GM18526 (cell line): ENCODE measurements around the gene DENND6A.
A peak's percentile ranks its signal among the peaks of the same experiment; 100 is the strongest.

Experiments used
- POLR2A ChIP-seq: IDR thresholded peaks from 3 replicates; pipeline ENCODE4 v1.6.1; 2011; ENCODE audit not compliant: insufficient read length; ENCODE audit errors: extremely low read depth

The DENND6A gene, protein sequence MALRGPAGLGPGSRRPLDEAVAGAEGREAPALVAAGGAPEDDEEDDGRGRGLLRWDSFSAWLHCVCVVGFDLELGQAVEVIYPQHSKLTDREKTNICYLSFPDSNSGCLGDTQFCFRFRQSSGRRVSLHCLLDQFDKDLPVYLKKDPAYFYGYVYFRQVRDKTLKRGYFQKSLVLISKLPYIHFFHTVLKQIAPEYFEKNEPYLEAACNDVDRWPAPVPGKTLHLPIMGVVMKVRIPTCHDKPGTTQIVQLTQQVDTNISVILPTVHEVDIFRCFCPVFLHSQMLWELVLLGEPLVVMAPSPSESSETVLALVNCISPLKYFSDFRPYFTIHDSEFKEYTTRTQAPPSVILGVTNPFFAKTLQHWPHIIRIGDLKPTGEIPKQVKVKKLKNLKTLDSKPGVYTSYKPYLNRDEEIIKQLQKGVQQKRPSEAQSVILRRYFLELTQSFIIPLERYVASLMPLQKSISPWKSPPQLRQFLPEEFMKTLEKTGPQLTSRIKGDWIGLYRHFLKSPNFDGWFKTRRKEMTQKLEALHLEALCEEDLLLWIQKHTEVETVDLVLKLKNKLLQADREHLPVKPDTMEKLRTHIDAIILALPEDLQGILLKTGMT

DNA sequence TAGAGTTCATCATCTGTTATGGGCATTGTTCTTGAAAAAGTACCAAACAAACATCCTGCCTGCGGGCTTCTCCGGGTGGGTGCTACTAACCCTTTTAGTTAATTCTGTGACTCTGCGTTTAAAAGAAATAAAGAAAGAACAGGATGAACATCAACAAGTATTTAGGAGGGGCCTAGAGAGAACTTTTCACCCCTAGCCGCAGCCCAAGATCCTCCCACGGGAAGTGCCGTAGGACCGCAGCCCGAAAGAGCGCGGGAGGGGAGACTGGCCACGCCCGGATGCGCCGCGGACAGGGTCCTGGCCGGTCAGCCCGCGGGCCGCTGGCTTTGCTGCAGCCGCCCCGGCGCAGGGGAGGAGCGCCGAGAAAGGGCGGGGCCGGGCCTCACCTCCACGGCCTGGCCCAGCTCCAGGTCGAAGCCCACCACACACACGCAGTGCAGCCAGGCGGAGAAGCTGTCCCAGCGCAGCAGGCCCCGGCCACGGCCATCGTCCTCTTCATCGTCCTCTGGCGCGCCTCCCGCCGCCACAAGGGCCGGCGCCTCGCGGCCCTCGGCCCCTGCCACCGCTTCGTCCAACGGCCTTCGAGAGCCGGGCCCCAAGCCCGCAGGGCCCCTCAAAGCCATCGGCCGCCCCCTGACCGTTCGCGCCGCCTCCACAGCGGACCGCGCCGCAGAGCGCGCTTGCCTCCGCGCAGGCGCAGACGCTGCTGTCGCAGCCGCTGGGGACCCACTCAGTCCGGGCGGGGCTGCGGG, at the start of gene DENND6A:
DENND6A (minus strand) TSS at position 682 of the 752 bp plus-strand sequence; CDS start at position 623, 59 bp downstream.
- peak; percentile 93 for TF ChIP-seq POLR2A

DNA sequence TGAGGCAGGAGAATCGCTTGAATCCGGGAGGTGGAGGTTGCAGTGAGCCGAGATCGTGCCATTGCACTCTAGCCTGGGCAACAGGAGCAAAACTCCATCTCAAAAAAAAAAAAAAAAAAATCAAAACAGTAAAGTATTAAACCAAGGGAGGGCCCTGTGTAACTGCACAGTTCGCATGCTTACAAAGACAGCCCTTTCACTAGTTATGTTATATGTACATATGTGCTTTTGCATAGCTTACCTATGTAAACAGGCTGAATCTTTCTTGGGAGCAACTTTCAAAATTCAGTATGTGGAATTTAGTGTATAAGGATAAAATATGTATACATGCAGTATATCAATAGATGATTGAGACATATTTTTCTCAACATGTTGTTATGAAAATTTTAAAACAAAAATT, 47.1 kb upstream of the DENND6A start:
- TF ChIP-seq POLR2A: no peak

DNA sequence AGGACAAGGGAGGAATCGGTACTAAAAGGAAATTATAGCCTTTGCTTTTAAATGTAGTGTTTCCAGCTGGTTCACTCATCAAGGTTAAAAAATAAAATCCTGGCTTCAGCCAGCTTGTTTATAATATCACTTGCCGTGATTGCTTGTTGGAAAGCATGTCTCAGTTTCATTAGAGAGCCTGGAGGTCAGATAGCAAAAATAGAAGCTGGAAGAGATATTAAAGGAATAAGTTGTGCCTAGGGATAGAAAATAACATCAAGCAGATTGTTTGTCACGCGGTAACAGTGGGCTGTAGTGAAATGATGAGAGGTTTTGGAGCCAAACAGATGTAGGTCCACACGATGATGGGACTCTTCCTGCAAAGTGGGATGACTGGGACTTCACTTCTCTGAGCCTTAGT, 45.5 kb upstream of the DENND6A start:
- no peak for TF ChIP-seq POLR2A

DNA sequence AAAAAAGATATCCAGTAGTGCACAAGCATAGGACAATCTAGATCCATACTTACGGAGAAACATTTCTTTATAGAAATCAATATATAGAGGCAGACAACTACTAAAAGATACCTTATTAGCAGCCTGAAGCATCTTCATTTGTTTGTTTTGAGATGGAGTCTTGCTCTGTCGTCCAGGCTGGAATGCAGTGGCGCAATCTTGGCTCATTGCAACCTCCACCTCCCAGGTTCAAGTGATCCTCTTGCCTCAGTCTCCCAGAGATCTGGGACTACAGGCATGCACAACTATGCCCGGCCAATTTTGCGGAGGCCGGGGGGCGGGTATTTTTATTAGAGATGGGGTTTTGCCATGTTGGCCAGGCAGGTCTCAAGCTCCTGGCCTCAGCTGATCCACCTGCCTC, 45.0 kb upstream of the DENND6A start:
- no peak for TF ChIP-seq POLR2A

DNA sequence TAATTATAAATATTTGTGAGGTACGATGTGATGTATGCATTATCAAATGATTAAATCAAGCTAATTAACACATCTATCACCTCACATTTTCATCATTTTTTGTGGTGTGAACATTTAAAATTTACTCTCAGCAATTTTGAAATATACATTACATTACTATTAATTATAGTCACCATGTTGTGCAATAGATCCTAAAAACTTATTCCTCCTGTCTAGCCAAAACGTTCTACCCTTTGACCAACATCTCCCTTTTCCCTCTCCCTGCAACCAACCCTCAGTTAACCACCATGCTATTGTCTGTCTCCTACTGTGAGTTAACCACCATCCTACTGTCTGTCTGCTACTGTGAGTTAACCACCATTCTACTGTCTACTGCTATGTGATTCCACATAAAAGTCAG, 42.5 kb upstream of the DENND6A start:
- TF ChIP-seq POLR2A: no peak

DNA sequence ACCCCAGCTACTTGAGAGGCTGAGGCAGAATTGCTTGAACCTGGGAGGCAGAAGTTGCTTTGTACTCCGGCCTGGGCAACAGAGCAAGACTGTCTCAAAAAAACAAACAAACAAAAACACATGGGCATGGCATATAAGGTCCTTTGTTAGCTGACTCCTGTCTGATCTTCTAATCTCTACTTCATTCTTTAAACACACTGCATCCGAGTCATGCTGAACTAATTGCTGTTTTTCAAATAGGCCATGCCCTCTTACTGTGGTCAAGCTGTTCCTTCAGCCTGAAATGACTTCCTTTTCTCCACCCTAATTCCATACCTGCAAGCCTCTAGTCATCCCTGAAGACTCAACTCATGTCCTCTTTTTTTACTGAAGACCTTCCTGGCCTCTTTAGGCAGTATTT, 40.9 kb upstream of the DENND6A start:
- TF ChIP-seq POLR2A: no peak

DNA sequence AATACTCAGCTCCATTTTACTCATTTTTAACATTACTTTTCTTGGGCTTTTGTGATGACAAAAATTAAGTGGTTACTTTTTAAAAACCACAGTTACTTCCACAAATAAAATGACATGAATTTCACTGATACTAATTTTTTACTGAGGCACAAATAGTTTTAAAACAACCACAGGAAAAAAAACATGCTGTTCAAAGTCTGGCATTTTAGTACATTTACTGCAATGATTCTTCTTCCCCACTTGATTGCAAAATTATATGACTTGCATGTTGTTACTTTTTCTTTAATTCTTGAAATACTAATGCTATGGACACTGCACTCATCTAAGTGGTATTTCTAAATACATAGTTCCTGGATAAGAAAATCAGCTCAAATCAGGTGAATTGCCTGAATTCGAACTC, 38.4 kb upstream of the DENND6A start:
- no peak for TF ChIP-seq POLR2A

DNA sequence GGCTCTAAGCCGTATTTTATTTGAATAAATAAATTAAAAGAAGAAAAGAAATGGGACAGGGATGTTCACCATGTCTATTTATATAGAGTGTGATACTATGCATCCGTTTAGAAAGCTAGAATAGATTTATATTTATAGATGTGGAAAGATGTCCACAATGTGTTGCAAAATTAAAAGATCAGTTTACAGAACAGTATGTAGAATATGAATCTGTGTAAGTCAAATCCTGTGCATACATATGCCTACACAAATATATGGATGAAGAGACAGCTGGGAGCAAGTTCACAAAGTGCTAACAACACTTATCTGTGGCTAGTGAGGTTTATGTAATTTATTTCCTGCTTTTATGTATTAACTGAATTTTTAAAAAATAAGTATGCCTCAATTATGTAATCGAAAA, 37.8 kb upstream of the DENND6A start:
- no peak for TF ChIP-seq POLR2A

DNA sequence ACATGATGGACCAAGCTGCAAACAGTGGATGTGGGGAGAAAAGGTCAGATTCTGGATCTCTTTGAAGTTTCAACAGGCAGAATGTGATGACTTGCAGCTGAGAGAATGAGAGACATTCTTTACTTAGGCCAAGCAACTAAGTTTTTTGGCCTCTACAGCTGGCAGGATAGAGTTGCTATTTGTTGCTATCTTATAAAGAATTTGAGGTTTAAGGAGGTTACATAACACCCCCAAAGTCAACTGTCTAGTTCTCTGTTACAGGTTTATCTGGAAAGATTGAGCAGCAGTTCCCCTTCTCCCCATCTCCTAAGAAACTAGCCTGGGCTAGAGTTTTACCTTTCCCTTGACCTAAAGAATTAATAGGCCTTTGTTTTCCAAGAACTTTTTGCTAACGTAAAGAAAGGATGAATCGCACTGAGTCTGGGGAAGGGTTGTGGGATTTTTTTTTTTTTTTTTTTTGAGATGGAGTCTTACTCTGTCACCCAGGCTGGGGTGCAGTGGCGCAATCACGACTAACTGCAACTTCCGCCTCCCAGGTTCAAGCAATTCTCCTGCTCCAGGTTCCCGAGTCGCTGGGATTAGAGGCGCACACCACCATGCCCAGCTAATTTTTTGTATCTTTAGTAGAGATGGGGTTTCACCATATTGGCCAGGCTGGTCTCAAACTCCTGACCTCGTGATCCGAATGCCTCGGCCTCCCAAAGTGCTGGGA, 36.6 kb upstream of the DENND6A start:
- no peak for TF ChIP-seq POLR2A

DNA sequence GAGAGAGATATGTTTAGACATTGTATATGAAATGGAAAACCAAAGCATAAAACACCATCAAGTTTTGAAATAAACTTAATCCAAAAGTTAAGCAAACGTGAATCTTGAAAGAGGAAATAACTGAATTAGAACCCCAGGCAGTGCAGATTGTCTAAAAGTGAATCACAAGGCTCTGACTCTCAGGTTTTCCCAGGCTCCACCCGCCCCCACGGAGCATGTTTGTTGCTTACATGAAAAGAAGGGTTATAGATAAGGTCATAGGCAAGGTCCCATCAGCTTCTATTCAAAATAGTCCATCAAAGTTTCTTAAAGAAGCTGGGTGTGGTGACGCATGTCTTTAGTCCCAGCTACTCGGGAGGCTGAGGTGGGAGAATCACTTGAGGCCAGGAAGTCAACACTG, 34.2 kb upstream of the DENND6A start:
- TF ChIP-seq POLR2A: no peak

DNA sequence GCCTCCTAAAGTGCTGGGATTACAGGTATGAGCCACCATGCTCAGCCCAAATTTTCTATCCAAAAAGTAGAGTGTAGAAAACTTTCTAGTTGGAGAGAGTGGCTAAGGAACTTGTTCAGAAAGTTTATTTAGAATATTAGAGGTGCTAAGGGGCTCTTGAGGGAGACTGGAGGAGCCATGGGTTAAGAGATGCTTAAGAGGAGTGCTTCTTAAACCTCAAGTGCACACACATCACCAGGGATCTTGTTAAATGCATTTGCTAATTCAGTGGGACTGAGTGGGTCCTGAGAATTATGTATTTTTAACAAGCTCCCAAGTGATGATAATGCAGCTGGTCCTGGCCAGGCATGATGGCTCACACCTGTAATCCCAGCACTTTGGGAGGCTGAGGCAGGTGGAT, 33.5 kb upstream of the DENND6A start:
- TF ChIP-seq POLR2A: no peak

DNA sequence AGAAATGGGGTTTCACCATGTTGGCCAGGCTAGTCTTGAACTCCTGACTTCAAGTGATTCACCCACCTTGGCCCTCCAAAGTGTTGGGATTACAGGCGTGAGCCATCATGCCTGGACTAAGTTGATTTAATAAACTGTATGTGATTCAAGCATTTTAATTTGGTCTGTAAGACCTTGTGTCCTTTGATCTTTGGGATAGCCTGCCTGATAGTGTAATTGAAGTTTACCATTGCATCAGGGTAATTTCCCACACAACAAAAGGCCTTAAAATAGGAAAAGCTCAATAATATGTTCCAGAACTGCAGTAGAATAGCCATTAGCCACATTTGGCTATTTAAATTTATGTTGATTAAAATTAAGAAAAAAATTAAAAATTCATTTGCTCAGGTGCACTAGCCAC, 25.2 kb upstream of the DENND6A start:
- no peak for TF ChIP-seq POLR2A

DNA sequence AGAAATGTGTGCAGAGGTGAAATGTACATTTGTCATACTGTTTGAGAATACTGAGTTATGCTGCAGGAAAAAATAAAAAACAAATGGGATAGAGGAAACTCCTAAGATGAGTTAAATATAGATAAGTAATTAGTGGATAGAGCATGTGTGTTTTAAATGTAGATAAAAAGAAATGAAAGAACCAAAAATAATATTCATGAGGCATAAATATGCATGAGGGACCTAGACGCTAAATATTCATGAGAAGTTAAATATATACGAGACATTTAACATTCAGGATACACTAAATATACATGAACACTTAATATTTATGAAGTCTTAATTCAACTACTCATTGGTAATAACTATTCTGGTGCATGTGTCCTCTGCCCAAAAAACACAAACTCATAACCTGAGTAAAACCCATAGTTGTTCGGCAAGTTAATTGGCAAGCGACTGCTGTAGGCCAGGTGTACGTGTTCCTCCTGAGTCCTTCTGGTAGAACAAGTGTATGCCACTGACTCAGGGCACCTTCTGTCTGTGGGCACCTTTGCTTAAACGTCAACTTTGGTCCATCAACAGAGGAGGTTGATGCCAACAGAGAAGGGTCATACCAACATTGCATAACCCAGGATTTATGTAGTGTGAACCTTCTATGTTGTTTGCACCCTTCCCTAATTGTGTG, 24.5 kb upstream of the DENND6A start:
- TF ChIP-seq POLR2A: no peak

DNA sequence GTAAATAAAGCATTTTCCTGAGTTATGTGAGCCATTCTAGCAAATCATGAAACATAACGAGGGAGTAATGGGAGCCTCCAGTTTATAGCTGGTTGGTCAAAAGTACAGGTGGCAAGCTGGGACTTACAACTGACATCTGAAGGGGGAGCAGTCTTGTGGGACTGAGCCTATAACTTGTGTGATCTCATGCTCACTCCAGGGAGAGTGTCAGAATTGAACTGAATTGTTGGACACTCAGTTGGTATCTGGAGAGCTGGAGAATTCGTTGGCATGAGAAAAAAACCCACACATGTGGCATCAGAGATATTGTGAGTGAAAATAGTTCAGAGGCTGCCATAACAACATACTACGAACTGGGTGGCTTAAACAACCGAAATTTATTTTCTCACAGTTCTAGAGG, 22.8 kb upstream of the DENND6A start:
- no peak for TF ChIP-seq POLR2A

DNA sequence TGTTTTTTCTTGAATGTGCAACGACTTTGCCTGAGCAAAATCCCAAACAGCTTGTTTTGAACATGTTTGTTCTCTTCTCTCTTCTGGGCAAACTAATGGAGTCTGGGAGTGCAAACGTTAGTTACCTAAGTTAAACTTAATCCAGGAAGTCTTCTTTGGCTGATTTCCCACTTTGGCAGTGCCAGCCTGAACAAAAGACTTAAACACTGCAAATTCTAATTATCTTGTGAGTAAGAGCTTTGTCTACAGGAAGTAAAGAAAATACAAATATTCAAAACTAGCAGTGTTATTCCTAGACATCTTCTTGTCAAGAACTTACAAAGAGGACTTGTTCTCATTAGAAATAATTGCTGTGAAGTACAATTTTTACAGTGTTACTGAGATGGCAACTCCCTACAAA, 16.7 kb upstream of the DENND6A start:
- no peak for TF ChIP-seq POLR2A
